K562 (cell line): ENCODE measurements around the gene CXCL5. TPM values are rescaled to one million over a fixed set of nuclear protein-coding genes. Genes with fewer than 3 reads are reported as not detected.
"Not testable (repeated sequence)": the region's sequence is repeated elsewhere in the genome, so short reads cannot be mapped to it uniquely, and the experiment has no call there.

Experiments used
- ATAC-seq: fragments of 200-7000 bp; cut with Tn5 transposase; 3 replicates; pipeline ENCODE4 v1.9.1; 2020; ENCODE audit warnings: moderate library complexity
- BruUV-seq: library from RNA; stranded (reverse); fragments of 400-500 nt; replicated peaks from 2 replicates; lab custom pipeline; 2021; lab: Mats Ljungman, UMichigan
- CTCF ChIA-PET: fragments of 300-600 bp; formaldehyde crosslinking; extraction: SDS; loops from one replicate; lab custom pipeline; 2021; ENCODE audit warnings: low intra/inter-chr PET ratio; lab: Yijun Ruan, JAX
- POLR2A ChIA-PET: fragments of 300-600, 350-650 bp; sonication (Branson Sonifier 250); formaldehyde crosslinking; extraction: SDS; loops from one replicate; lab custom pipeline; 2021; ENCODE audit warnings: antibody characterized with exemption, inconsistent platforms; lab: Yijun Ruan, JAX
- DNase-seq, 4 experiments: peaks; one replicate each; pipeline versions ENCODE4 v3.0.0 to v3.0.0-alpha.2; 2011 to 2018; ENCODE audit warnings: low spot score in 3 of 4, mixed read lengths in 3 of 4; ENCODE audit errors: extremely low read depth in 1 of 4
- FAIRE-seq: peaks from 2 replicates; lab custom pipeline; 2011; peaks lifted over from hg19 to GRCh38; lab: Jason Lieb, UNC
- H2AFZ ChIP-seq: 2 replicates; pipeline ENCODE4 v1.6.0; 2011; ENCODE audit warnings: low read depth, low read length, control low read depth, inconsistent platforms
- H3K27ac ChIP-seq: fragments of 200-600 bp; 3 replicates; pipeline ENCODE4 v1.8.0; 2011; ENCODE audit warnings: low read depth, mild to moderate bottlenecking, control low read depth, inconsistent platforms, low read length, moderate library complexity, mixed read lengths; ENCODE audit errors: extremely low read depth
- H3K27me3 ChIP-seq, 2 experiments: fragments of 300-600 bp in 1 of 2; 2 replicates in 1 of 2; 3 replicates in 1 of 2; pipeline versions ENCODE4 v1.6.0 to v1.8.0; 2011; ENCODE audit warnings: inconsistent platforms in 2 of 2, low read length in 2 of 2, mild to moderate bottlenecking in 1 of 2, mixed read lengths in 1 of 2, moderate library complexity in 1 of 2; ENCODE audit not compliant: control insufficient read depth in 2 of 2, insufficient read depth in 2 of 2
- H3K36me3 ChIP-seq: fragments of 300-600 bp; 3 replicates; pipeline ENCODE4 v1.8.0; 2011; ENCODE audit warnings: mild to moderate bottlenecking, low read length, inconsistent platforms; ENCODE audit not compliant: control insufficient read depth, insufficient read depth
- H3K4me1 ChIP-seq, 2 experiments: fragments of 200-600 bp in 1 of 2; replicated peaks in 1 of 2; 2 replicates in 1 of 2; 3 replicates in 1 of 2; pipeline versions ENCODE4 v1.5.1 to v1.8.0; 2011; ENCODE audit warnings: inconsistent platforms in 2 of 2, low read length in 2 of 2, mild to moderate bottlenecking in 1 of 2, mixed read lengths in 1 of 2, moderate library complexity in 1 of 2; ENCODE audit not compliant: control insufficient read depth in 2 of 2, insufficient read depth in 2 of 2
- H3K4me2 ChIP-seq: 2 replicates; pipeline ENCODE4 v1.6.1; 2011; ENCODE audit warnings: low read length, control low read depth, inconsistent platforms, mixed read lengths; ENCODE audit not compliant: insufficient read depth
- H3K4me3 ChIP-seq: fragments of 200-600 bp; sonication (generic), shearing (Covaris generic); 2 replicates; pipeline ENCODE4 v1.5.1; 2016; ENCODE audit warnings: control low read depth, inconsistent platforms
- H3K79me2 ChIP-seq: fragments of 200-600 bp; 3 replicates; pipeline ENCODE4 v1.8.0; 2011; ENCODE audit warnings: low read length, inconsistent platforms; ENCODE audit not compliant: control insufficient read depth, insufficient read depth
- H3K9ac ChIP-seq, 2 experiments: 2 replicates each; pipeline versions ENCODE4 v1.6.0 to v1.6.1; 2011; ENCODE audit warnings: low read depth in 2 of 2, low read length in 2 of 2, control low read depth in 1 of 2, inconsistent platforms in 1 of 2, mild to moderate bottlenecking in 1 of 2, mixed read lengths in 1 of 2; ENCODE audit not compliant: insufficient read depth in 1 of 2
- H3K9me1 ChIP-seq: one replicate; pipeline ENCODE4 v1.6.0; 2011; ENCODE audit warnings: inconsistent platforms, mild to moderate bottlenecking, low read length, moderate library complexity; ENCODE audit not compliant: control insufficient read depth, insufficient read depth
- H3K9me3 ChIP-seq: replicated peaks from 2 replicates; pipeline ENCODE4 v1.5.1; 2011; ENCODE audit warnings: low read depth, low read length, inconsistent platforms; ENCODE audit not compliant: control insufficient read depth, insufficient read depth
- H4K20me1 ChIP-seq: replicated peaks from 2 replicates; pipeline ENCODE4 v1.6.1; 2011; ENCODE audit warnings: low read length, inconsistent platforms, mixed read lengths; ENCODE audit not compliant: control insufficient read depth, insufficient read depth
- L3MBTL2 ChIP-seq: fragments of 450-650 bp; IDR thresholded peaks from 2 replicates; pipeline ENCODE4 v1.6.1; 2016; ENCODE audit warnings: mild to moderate bottlenecking, moderate library complexity
- ZNF146 ChIP-seq: IDR thresholded peaks from one replicate; pipeline ENCODE4 v1.6.1; 2018; ENCODE audit warnings: missing compliant biosample characterization; ENCODE audit not compliant: unreplicated experiment
- WGBS: fragments of 100-300 bp; shearing (Covaris generic); methylation state at CpG from one replicate; pipeline ENCODE4 v1.1.6; 2016; ENCODE audit warnings: low coverage, mixed read lengths; ENCODE audit not compliant: insufficient coverage; ENCODE audit errors: missing lambda C conversion rate; 5-methylcytosine and 5-hydroxymethylcytosine counted together
- in situ Hi-C: fragments of 300-500 bp; cut with MboI; formaldehyde crosslinking; loops from 4 replicates; pipeline ENCODE4 v1.15.0; 2018; ENCODE audit warnings: inconsistent platforms, mixed read lengths
- intact Hi-C: fragments of 100-400 bp; cut with micrococcal nuclease; formaldehyde crosslinking; loops from 2 replicates; pipeline ENCODE4 v1.14.2; 2022
- polyA plus RNA-seq, 8 experiments: library from polyadenylated mRNA; depleted of rRNA in 4 of 8; stranded (reverse) in 5 of 8; unstranded in 3 of 8; fragments of >200 nt; fragmentation: Nextera tagmentation in 2 of 8; fragmentation: Illumina TruSeq in 1 of 8; extraction: Ambion mirVana in 2 of 8; extraction: Trizol in 1 of 8; gene quantifications; 2 replicates each; pipeline versions ENCODE4 v1.2.1 to v1.2.3, GENCODE V29; 2011 to 2014; ENCODE audit warnings: inconsistent platforms in 1 of 8, missing spikeins in 1 of 8
- total RNA-seq, 7 experiments: library from RNA; depleted of rRNA in 6 of 7; stranded (reverse); fragments of >200 nt in 6 of 7; fragmentation: Illumina TruSeq in 2 of 7; extraction: Trizol in 2 of 7; gene quantifications; 2 replicates each; pipeline versions ENCODE4 v1.2.1 to v1.2.3, GENCODE V29; 2011 to 2021; ENCODE audit warnings: low replicate concordance in 1 of 7

The CXCL5 gene
- total and polyA plus RNA-seq, 9 of the 15 experiments (the other 6 are each of a cell fraction or from before 2014, with no cell fraction given) = not detected

- not testable (repeated sequence) for ATAC-seq, H4K20me1 ChIP-seq, H3K9me3 ChIP-seq, H3K27ac ChIP-seq, BruUV-seq, H3K4me3 ChIP-seq, H3K4me1 ChIP-seq, H3K79me2 ChIP-seq, H3K27me3 ChIP-seq
- peak; percentile 57 for TF ChIP-seq ZNF146 (CRISPR knock-in tag)
- TF ChIP-seq, all 486 proteins: peak for 1; not testable (repeated sequence) for 485
- H3K9me1 ChIP-seq, POLR2A ChIA-PET, FAIRE-seq, H3K9ac ChIP-seq, intact Hi-C loops, H2AFZ ChIP-seq, DNase-seq, H3K4me2 ChIP-seq, H3K36me3 ChIP-seq, in situ Hi-C loops, CTCF ChIA-PET: not testable (repeated sequence)
- 35% methylated on average over 1 of the region's 1 CpG for WGBS
Observed at GRCh38 chr4:73959041-73959440, 39.4 kb downstream of the CXCL5 start.

- CTCF ChIA-PET = interaction anchor here (0.6 kb wide), 1 partner anchor 855 kb away, joined by 3 read pairs; no protein-coding TSS in a partner anchor
Observed at GRCh38 chr4:73952352-73952751, 46.1 kb downstream of the CXCL5 start.

More at GRCh38 chr4:73952352-73952751, 46.1 kb downstream of the CXCL5 start:
- Histone ChIP-seq H3K27me3 (no peaks in the 10 kb centered on the region), H3K9me3 (no peaks in the 10 kb centered on the region), H3K4me3 (no peak overlapping the region), H3K36me3 (no peaks in the 10 kb centered on the region), H3K9ac (no peak overlapping the region), H2AFZ (0 out of 2 replicates have a peak overlapping the region, but pooled peaks have one; percentile 19), H3K9me1 (no peaks in the 10 kb centered on the region), H3K79me2 (no peaks in the 10 kb centered on the region), H4K20me1 (no peaks in the 10 kb centered on the region), H3K27ac (no peak overlapping the region)
- intact Hi-C loops = no loop called here
- FAIRE-seq = no peak
- in situ Hi-C loops = no loop called here
- WGBS = 36% methylated on average over 3 of the region's 3 CpGs
- no peak for TF ChIP-seq L3MBTL2
- TF ChIP-seq, all 486 proteins: peak for 0
- no TSS peak for BruUV-seq
- no peak for DNase-seq
- Histone ChIP-seq H3K4me1 (peaks cover 0 to 5% of the 10 kb centered on the region in 2 experiments; a peak in 1 of 5 replicates), H3K4me2 (no peak overlapping the region)
- POLR2A ChIA-PET = no interaction called here
- ATAC-seq = no peak
